ENCODE results near the gene TBXAS1.

The TBXAS1 gene

GRCh38 chr7:139854803-139855497, 25.9 kb downstream of the TBXAS1 start:
- H3K36me3 ChIP-seq (ENCODE audit: control insufficient read depth, insufficient read depth, low read length): no peaks in the 10 kb centered on the region
- no peaks in the 10 kb centered on the region for H3K4me1 ChIP-seq (ENCODE audit: control insufficient read depth, insufficient read depth, low read length, poor library complexity, severe bottlenecking)
- no peaks in the 10 kb centered on the region for H3K9me3 ChIP-seq (ENCODE audit: control insufficient read depth, low read length)
- no peak overlapping the region for H3K4me3 ChIP-seq (ENCODE audit: extremely low read depth, insufficient read depth, low read length, poor library complexity, severe bottlenecking)
- no peak overlapping the region for H3K27ac ChIP-seq (ENCODE audit: low read depth, low read length, severe bottlenecking)
- WGBS, 2 experiments (ENCODE audit: insufficient coverage in 2 of 2): 93 to 100% methylated on average over 1 to 3 of the region's 4 CpGs

DNA sequence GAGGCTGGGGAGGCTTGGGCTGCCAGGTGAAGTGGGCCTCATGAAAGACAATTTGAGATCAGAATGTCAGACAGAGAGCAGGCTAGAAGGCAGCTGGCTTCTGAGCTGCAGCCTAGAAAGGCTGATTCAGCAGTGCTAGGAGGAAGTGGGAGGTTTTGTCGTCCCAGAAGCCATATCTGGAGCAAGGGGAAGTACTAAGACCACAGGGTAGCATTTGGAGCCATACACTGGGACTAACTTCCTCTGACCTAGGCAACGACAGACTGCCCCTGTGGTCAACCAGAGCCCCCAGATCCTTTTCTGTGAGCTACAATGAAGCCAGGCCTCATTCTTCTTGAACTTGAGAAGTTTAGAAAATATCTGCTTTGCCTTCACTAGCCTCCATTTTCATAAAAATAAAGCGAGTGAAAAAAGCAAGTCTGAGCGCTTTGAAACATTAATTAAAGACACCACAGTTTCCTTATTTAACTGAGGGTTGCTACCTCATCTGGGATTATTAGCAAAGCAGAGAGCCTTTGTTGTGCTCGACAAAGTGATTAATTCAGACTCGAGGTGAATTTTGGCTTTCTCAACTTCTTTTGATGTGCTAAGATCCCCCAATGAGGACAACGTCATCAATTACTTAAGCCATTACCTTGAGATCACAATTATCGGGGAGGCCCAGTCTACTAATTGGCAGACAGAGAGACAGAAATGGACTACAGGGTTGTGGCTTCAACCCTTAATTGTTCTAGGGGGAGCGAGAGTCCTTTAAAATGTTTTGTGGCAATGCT, 26.6 kb downstream of the TBXAS1 start:
- Histone ChIP-seq H3K27ac (ENCODE audit: low read depth, low read length, severe bottlenecking) (no peak overlapping the region), H3K4me1 (ENCODE audit: control insufficient read depth, insufficient read depth, low read length, poor library complexity, severe bottlenecking) (no peaks in the 10 kb centered on the region), H3K4me3 (ENCODE audit: extremely low read depth, insufficient read depth, low read length, poor library complexity, severe bottlenecking) (no peak overlapping the region), H3K36me3 (ENCODE audit: control insufficient read depth, insufficient read depth, low read length) (no peaks in the 10 kb centered on the region), H3K9me3 (ENCODE audit: control insufficient read depth, low read length) (no peaks in the 10 kb centered on the region)
- WGBS, 2 experiments (ENCODE audit: insufficient coverage in 2 of 2): 82 to 93% methylated on average over 4 to 6 of the region's 9 CpGs

DNA sequence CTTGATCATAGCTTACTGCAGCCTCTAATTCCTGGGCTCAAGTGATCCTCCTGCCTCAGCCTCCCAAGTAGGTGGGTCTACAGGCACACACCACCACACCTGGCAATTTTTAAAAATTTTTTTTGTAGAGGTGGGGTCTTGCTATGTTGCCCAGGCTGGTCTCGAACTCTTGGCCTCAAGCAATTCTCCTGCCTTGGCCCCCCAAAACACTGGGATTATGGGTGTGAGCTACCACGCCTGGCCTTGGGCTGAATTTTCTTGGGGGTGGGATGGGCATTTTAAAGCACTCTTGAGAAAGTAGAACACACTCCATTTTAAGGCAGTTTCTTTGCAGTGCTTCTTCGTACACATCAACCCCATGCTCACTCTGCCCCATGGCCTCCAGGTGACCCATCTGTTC, 28.7 kb downstream of the TBXAS1 start:
- H3K9me3 ChIP-seq (ENCODE audit: control insufficient read depth, low read length): no peaks in the 10 kb centered on the region
- no peak overlapping the region for H3K4me3 ChIP-seq (ENCODE audit: extremely low read depth, insufficient read depth, low read length, poor library complexity, severe bottlenecking)
- no peaks in the 10 kb centered on the region for H3K4me1 ChIP-seq (ENCODE audit: control insufficient read depth, insufficient read depth, low read length, poor library complexity, severe bottlenecking)
- H3K27ac ChIP-seq (ENCODE audit: low read depth, low read length, severe bottlenecking): no peak overlapping the region
- no peaks in the 10 kb centered on the region for H3K36me3 ChIP-seq (ENCODE audit: control insufficient read depth, insufficient read depth, low read length)
- WGBS, 2 experiments (ENCODE audit: insufficient coverage in 2 of 2): 89 to 100% methylated on average over 1 to 3 of the region's 3 CpGs

GRCh38 chr7:139860090-139860775, 31.2 kb downstream of the TBXAS1 start:
- Histone ChIP-seq H3K36me3 (ENCODE audit: control insufficient read depth, insufficient read depth, low read length) (no peaks in the 10 kb centered on the region), H3K4me1 (ENCODE audit: control insufficient read depth, insufficient read depth, low read length, poor library complexity, severe bottlenecking) (no peaks in the 10 kb centered on the region), H3K27ac (ENCODE audit: low read depth, low read length, severe bottlenecking) (no peak overlapping the region), H3K4me3 (ENCODE audit: extremely low read depth, insufficient read depth, low read length, poor library complexity, severe bottlenecking) (no peak overlapping the region), H3K9me3 (ENCODE audit: control insufficient read depth, low read length) (peaks cover 5% of the 10 kb centered on the region)
- WGBS, 2 experiments (ENCODE audit: insufficient coverage in 2 of 2): 96% methylated on average over 2 to 3 of the region's 4 CpGs

- Histone ChIP-seq H3K36me3 (ENCODE audit: control insufficient read depth, insufficient read depth, low read length) (no peaks in the 10 kb centered on the region), H3K4me3 (ENCODE audit: extremely low read depth, insufficient read depth, low read length, poor library complexity, severe bottlenecking) (no peak overlapping the region), H3K27ac (ENCODE audit: low read depth, low read length, severe bottlenecking) (no peak overlapping the region), H3K4me1 (ENCODE audit: control insufficient read depth, insufficient read depth, low read length, poor library complexity, severe bottlenecking) (no peaks in the 10 kb centered on the region), H3K9me3 (ENCODE audit: control insufficient read depth, low read length) (peaks cover 5% of the 10 kb centered on the region)
- 75% methylated on average over 2 of the region's 2 CpGs; no CpG with 5 or more reads in 1 of the 2 experiments for WGBS, 2 experiments (ENCODE audit: insufficient coverage in 2 of 2)
Measured at GRCh38 chr7:139861803-139862202, 32.7 kb downstream of the TBXAS1 start.

DNA sequence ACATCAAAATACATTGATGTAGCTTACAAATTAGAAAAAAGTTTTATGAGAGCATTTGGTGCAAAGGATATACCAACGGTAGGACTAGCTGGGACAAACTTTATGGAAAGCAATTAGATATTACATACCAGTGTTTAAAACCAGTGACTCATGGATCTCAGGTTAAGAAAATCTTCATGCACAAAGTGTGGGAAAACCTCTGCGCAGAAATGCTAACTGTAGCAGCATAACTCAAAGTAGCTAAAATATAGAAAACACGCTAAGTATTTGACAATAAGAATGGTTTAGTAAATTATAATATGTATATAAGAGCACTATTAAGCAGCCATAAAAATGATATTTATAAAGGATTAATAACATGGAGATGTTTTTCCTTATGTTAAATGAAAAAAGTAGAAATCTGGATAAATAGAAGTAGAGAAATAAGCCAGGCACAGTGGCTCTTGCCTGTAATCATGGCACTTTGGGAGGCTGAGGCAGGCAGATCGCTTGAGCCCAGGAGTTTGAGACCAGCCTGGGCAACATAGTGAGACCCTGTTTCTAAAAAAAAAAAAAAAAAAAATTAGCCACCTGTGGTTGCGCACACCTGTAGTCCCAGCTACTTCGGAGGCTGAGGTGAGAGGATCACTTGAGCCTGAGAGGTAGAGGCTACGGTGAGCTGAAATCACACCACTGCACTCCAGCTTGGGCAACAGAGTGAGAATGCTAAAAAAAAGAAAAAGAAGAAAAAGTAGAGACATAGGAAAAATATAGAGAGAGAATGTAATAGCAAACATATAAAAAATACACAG, 37.2 kb downstream of the TBXAS1 start:
- H3K27ac ChIP-seq (ENCODE audit: low read depth, low read length, severe bottlenecking): no peak overlapping the region

GRCh38 chr7:139867847-139868246, 38.8 kb downstream of the TBXAS1 start:
- peaks cover 5% of the 10 kb centered on the region for H3K9me3 ChIP-seq (ENCODE audit: control insufficient read depth, low read length)
- no peaks in the 10 kb centered on the region for H3K36me3 ChIP-seq (ENCODE audit: control insufficient read depth, insufficient read depth, low read length)
- H3K4me3 ChIP-seq (ENCODE audit: extremely low read depth, insufficient read depth, low read length, poor library complexity, severe bottlenecking): no peak overlapping the region
- H3K4me1 ChIP-seq (ENCODE audit: control insufficient read depth, insufficient read depth, low read length, poor library complexity, severe bottlenecking): no peaks in the 10 kb centered on the region
- no peak overlapping the region for H3K27ac ChIP-seq (ENCODE audit: low read depth, low read length, severe bottlenecking)
- 79 to 92% methylated on average over 3 to 7 of the region's 8 CpGs for WGBS, 2 experiments (ENCODE audit: insufficient coverage in 2 of 2)

More for the DNA sequence above, 37.2 kb downstream of the TBXAS1 start:
- peaks cover 5% of the 10 kb centered on the region for H3K9me3 ChIP-seq (ENCODE audit: control insufficient read depth, low read length)
- no peak overlapping the region for H3K4me3 ChIP-seq (ENCODE audit: extremely low read depth, insufficient read depth, low read length, poor library complexity, severe bottlenecking)
- 94 to 100% methylated on average over 1 to 2 of the region's 7 CpGs for WGBS, 2 experiments (ENCODE audit: insufficient coverage in 2 of 2)
- H3K36me3 ChIP-seq (ENCODE audit: control insufficient read depth, insufficient read depth, low read length): no peaks in the 10 kb centered on the region
- no peaks in the 10 kb centered on the region for H3K4me1 ChIP-seq (ENCODE audit: control insufficient read depth, insufficient read depth, low read length, poor library complexity, severe bottlenecking)

GRCh38 chr7:139869886-139870285, 40.8 kb downstream of the TBXAS1 start:
- 90 to 100% methylated on average over 2 of the region's 2 CpGs for WGBS, 2 experiments (ENCODE audit: insufficient coverage in 2 of 2)
- H3K4me1 ChIP-seq (ENCODE audit: control insufficient read depth, insufficient read depth, low read length, poor library complexity, severe bottlenecking): no peaks in the 10 kb centered on the region
- no peak overlapping the region for H3K4me3 ChIP-seq (ENCODE audit: extremely low read depth, insufficient read depth, low read length, poor library complexity, severe bottlenecking)
- no peaks in the 10 kb centered on the region for H3K36me3 ChIP-seq (ENCODE audit: control insufficient read depth, insufficient read depth, low read length)
- H3K27ac ChIP-seq (ENCODE audit: low read depth, low read length, severe bottlenecking): no peak overlapping the region
- H3K9me3 ChIP-seq (ENCODE audit: control insufficient read depth, low read length): no peaks in the 10 kb centered on the region

DNA sequence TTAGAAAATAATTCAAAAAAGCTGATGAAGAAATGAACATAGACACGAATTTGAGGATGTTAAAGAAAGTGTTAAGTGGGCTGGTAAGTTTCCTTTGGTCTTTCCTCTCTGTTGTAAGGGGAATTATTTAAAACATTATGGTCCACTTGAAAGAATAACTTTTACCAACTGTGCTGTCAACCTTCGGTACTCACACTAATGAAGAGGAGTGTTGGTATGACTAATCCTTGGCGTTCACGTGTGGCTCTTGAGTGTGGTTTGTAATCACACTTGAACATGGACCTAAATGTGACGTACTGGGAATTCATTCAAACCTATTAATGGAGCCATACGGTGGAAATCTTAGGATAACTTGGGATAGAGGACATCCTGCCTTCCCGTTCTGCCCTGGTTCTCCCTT, 41.3 kb downstream of the TBXAS1 start:
- Histone ChIP-seq H3K27ac (ENCODE audit: low read depth, low read length, severe bottlenecking) (no peak overlapping the region), H3K4me3 (ENCODE audit: extremely low read depth, insufficient read depth, low read length, poor library complexity, severe bottlenecking) (no peak overlapping the region), H3K9me3 (ENCODE audit: control insufficient read depth, low read length) (no peaks in the 10 kb centered on the region), H3K36me3 (ENCODE audit: control insufficient read depth, insufficient read depth, low read length) (no peaks in the 10 kb centered on the region), H3K4me1 (ENCODE audit: control insufficient read depth, insufficient read depth, low read length, poor library complexity, severe bottlenecking) (no peaks in the 10 kb centered on the region)
- 90 to 98% methylated on average over 5 to 7 of the region's 7 CpGs for WGBS, 2 experiments (ENCODE audit: insufficient coverage in 2 of 2)

GRCh38 chr7:139871331-139871730, 42.3 kb downstream of the TBXAS1 start:
- WGBS, 2 experiments (ENCODE audit: insufficient coverage in 2 of 2): 93 to 95% methylated on average over 4 to 8 of the region's 8 CpGs
- H3K4me3 ChIP-seq (ENCODE audit: extremely low read depth, insufficient read depth, low read length, poor library complexity, severe bottlenecking): no peak overlapping the region
- no peaks in the 10 kb centered on the region for H3K36me3 ChIP-seq (ENCODE audit: control insufficient read depth, insufficient read depth, low read length)
- H3K27ac ChIP-seq (ENCODE audit: low read depth, low read length, severe bottlenecking): no peak overlapping the region
- no peaks in the 10 kb centered on the region for H3K4me1 ChIP-seq (ENCODE audit: control insufficient read depth, insufficient read depth, low read length, poor library complexity, severe bottlenecking)
- H3K9me3 ChIP-seq (ENCODE audit: control insufficient read depth, low read length): no peaks in the 10 kb centered on the region
